ENCODE data around the gene OR2V2.
"Not testable (repeated sequence)": the region's sequence is repeated elsewhere in the genome, so short reads cannot be mapped to it uniquely, and the experiment has no call there.

Gene OR2V2, protein sequence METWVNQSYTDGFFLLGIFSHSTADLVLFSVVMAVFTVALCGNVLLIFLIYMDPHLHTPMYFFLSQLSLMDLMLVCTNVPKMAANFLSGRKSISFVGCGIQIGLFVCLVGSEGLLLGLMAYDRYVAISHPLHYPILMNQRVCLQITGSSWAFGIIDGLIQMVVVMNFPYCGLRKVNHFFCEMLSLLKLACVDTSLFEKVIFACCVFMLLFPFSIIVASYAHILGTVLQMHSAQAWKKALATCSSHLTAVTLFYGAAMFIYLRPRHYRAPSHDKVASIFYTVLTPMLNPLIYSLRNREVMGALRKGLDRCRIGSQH

DNA sequence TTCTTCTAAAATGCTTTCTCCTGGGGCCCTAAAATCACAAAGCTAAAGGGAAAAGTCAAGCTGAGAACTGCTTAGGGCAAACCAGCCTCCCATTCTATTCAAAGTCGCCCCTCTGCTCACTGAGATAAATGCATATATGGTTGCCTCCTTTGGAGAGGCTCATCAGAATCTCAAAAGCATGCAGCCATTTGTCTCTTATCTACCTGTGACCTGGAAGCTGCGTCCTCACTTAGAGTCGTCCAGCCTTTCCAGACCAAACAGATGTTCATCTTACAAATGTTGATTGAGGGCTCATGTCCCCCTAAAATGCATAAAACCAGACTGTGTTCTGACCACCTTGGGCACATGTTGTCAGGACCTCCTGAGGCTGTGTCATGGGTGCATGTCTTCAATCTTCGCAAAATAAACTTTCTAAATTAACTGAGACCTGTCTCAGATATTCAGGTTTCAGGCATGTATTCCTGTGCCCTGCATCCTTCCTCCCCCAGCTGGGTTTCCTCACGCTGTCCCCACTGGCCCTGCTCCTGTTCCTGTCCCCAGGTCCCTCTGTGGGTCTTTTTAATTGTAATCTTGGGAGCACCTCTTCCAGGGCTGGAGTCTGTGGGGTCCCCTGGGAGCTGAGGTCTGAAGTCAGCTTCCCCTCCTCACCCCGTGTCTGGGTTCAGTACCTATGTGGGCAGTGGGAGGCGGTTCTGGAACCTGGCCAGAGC lies at the start of gene OR2V2:
TSS of gene OR2V2 (plus strand) at position 660 of the 710 bp plus-strand sequence. CDS start 7,357 bp downstream, outside the sequence.
- DNase-seq (ENCODE audit: low read depth in 3 of 3): not testable (repeated sequence)

DNA sequence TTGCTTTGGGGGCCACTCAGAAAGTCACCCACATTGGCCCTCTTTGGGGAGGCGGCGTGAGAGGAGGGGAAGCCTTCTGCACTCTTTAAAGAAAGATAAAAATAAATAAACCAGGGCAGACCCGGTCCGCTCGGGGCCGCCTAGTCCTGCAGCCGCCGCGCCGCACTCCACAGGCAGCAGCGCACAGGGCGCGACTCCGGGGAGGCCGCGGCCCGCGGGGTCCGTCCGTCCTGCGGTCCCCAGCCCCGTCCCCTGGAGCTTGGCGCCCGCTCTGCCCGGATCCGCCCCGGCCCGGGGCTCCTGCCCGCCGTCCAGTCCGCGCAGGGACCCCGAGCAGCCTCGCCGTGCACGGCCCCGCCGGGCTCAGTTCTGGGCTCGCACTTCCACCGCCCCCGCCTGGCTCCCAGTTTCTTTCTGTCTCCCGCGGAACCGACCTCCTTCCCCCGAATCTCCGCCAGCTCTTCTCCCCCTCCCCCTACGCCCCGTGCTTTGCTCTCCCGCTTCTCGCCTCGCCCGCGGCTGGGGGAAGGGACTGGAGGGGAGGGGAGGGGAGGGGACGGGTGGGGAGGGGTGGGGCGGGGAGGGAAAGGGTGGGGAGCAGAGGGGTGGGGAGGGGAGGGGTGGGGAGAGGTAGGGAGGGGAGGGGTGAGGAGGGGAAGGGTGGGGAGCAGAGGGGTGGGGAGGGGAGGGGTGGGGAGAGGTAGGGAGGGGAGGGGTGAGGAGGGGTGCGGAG lies 49.5 kb upstream of the OR2V2 start:
- DNase-seq (ENCODE audit: low read depth in 3 of 3): not testable (repeated sequence)

DNA sequence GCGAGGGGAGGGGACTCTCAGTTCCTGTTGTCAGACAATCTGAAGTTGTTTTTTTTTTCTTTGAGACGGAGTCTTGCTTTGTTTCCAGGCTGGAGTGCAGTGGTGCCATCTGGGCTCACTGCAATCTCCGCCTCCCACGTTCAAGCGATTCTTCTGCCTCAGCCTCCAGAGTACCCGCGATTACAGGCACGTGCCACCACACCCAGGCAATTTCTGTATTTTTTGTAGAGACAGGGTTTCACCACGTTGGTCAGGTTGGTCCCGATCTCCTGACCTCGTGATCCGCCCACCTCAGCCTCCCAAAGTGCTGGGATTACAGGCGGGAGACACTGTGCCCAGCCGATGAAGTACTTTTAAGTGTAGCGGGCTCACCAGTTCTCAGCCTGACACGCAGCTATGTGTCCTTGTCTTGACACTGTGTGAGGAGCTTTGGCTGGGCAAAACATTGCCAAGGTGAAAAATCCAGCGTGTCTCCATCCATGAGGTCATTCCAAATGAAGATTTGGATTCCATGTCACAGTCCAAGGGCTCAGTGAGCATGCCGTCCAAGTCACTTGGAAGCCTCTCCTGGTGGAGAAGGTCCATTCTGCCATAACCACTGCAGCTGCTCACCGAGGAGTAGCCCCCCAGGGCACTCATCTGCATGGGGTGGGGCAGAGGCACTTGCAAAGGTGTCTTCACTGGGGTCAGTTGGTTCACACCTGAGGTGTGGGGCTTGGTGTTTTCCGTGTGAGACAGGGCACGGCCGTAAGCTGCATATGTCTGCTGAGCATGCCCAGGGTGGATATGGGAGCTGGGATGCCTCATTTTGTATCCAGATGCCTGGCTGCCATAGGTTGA lies 48.4 kb upstream of the OR2V2 start:
- no peak for DNase-seq (ENCODE audit: low read depth in 3 of 3)

DNA sequence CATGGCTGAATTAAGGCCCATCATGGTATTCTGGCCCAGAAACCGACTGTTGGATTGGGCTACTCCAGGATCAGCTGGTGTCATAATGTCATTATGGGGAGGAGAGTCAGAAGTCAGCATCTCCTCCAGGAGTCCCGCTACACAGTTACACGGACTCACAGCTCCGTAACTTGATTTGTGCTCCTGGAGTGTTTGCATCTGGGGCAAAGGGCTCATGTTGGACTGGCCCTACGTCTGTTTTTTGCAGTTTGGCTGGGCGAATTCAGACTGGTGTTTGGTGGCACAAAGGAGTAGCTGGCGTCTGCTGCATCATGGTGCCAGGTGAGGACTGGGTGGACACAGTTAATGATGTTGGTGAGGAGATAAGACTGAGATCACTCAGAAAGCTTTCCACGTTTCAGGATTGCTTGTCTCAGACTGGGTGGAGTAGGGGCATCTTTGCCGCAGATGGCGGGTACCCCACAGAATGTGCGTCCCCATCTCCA lies 47.7 kb upstream of the OR2V2 start:
- no peak for DNase-seq (ENCODE audit: low read depth in 3 of 3)

DNA sequence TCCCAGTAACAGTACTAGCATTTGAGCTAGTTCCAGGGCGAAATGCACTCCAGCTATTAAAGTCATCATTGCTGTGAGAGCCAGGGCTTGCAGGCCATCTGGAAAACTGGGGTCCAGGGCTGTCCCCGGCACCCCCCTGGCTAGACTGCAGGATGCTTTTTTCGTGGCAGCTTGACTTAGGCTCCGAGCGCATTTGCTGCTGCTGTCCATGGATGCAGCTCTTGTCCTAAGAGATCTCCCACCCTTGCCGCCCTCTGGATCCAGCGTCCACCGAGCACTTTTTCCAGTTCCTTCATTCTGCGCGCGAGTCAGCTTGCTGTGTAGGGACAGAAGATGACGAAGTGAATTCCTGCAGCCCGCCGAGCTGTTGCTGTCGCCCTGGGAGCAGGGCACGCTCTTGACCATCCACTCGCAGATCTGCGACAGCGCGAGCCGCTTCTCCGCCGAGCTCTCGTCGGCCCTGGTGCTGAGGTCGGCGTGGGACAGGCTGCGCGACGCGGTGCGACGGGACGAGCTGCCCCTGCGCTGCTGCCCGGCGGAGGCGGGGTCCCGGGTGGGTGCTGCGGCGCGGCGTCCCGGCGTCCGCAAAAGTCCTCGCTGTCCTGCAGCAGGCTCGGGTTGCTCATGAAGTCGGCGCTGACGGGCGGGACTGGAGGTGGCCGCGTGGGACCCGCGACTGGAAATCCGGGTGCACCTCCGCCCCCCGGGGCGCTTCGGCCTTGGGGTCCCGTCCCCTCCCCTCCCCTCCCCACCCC lies 47.1 kb upstream of the OR2V2 start:
- DNase-seq (ENCODE audit: low read depth in 3 of 3): no peak

DNA sequence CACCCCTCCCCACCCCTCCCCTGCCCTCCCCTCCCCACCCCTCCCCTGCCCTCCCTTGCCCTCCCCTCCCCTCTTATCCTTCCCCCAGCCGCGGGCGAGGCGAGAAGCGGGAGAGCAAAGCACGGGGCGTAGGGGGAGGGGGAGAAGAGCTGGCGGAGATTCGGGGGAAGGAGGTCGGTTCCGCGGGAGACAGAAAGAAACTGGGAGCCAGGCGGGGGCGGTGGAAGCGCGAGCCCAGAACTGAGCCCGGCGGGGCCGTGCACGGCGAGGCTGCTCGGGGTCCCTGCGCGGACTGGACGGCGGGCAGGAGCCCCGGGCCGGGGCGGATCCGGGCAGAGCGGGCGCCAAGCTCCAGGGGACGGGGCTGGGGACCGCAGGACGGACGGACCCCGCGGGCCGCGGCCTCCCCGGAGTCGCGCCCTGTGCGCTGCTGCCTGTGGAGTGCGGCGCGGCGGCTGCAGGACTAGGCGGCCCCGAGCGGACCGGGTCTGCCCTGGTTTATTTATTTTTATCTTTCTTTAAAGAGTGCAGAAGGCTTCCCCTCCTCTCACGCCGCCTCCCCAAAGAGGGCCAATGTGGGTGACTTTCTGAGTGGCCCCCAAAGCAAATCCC lies 46.2 kb upstream of the OR2V2 start:
- not testable (repeated sequence) for DNase-seq (ENCODE audit: low read depth in 3 of 3)

DNA sequence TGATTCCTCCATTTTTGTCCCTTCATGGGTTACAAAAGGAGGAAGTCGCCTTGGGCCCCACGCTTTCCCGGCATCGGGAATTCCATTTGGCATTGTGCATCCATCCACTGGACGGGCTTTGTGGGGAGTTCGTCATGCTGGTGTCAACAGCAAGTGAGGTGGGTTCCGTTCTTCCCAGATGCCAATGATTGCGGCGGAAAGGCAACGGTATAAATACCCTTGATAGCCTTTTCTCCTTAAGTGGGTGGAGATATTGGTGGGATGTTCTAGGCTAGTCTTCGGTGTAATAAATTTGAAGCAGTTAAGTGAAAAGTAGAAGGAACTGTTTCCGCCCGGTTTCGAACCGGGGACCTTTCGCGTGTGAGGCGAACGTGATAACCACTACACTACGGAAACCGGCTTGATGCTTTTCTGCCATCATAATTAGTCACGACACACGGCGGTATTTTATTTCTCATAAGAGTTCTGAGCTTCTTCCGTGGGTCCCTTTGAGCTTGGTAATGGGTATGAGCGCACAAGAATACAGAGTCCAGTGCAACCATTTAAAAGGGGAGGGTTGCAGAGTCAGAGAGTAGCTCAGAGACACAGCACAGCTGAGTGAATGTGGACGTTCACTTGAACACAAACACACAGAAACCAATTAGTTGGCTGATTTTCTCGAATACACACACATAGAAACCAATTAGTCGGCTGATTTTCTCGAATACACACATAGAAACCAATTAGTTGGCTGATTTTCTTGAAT lies 45.3 kb upstream of the OR2V2 start:
- DNase-seq (ENCODE audit: low read depth in 3 of 3): not testable (repeated sequence)

DNA sequence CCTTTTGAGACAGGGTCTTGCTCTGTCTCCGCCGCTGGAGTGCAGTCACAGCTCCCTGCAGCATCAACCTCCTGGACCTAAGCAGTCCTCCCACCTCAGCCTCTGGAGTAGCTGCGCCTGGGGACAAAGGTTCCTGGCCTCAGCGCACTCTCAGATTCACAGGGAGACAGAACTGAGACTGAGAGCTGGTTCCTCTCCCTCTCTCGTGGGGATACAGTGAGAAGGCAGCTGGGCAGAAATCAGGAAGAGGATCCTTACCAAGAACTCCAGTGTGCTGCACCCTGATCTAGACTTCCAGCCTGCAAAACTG lies 43.2 kb upstream of the OR2V2 start:
- not testable (repeated sequence) for DNase-seq (ENCODE audit: low read depth in 3 of 3)

DNA sequence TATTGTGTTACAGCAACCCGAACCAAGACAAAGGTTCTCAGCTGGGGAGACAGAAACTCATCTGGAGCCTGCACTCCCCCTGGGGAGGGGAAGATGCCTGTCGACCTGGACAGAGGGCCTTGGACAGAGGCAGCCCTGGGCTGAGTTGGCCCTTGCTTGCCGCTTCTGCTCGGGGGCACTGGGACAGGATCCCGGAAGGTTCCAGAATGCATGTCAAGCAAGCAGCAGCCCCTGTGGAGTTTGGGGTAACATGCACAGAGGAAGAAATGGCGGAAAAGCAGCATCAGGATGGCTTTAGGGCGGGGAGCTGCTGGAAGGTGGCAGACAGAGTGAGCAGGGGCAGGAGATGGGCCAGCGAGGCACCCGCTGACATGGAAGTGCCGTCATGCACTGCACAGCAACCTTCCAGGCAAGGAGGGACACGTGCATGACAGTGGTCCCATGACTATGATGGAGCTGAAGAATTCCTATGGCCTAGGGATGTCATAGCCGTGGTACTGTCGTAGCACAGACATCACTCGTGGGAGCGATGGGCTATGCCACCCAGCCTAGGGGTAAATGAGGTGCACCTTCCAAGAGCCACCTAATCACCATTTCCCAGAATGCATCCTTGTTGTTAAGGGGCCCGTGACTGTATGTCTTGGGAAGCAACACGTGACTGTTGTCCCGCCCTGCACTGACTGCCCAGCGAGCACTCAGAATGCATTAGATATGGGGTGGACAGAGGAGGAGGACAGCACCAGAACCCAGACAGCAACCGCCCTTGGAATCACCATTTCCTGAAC lies 42.6 kb upstream of the OR2V2 start:
- not testable (repeated sequence) for DNase-seq (ENCODE audit: low read depth in 3 of 3)

DNA sequence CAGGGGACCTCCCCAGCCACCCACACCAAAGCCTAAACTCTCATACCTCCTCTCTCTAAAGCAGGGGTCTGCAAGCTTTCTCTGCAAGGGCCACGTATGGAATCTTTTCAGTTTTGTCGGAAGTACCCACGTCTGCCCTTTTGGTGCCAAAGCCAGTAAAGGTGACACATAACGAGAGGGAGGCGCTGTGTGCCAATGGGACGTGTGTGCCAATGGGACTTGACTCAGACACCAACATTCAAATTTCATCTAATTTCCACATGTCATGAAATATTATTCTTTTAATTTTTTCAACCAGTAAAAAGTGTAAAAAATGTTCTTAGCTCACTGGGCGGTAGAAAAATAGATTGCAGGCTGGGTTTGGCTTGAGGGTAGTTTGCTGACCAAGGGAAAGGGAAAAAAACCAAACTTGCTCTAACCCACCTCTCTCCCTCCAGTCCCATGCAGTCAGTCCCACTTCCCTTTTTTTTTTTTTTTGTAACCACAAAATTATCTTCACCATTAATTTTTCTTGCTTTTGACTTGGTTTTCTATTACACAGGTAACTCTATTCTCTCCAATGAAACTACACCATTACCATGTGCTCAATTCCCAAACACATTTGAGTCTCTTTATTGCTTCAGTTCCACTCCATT lies 41.9 kb upstream of the OR2V2 start:
- no peak for DNase-seq (ENCODE audit: low read depth in 3 of 3)

DNA sequence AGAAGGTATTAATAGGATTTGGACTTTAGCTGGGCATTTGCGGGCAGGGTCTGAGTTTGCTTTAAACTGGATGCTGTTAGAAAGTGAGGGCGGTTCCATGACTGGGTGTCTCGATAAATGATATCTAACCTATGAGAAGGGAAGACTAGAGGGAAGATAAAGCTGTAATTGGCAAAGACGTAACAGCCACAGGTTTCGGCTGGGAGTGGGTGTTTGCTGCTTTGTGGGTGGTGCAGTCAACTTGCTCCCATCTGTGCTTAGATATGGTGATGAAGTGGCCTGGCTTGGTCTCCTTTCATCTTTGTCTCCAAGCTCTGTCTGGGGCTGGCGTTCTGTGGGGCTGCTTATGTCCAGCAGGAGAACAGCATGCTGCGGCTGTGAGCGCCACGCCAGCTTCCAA lies 39.7 kb upstream of the OR2V2 start:
- no peak for DNase-seq (ENCODE audit: low read depth in 3 of 3)

DNA sequence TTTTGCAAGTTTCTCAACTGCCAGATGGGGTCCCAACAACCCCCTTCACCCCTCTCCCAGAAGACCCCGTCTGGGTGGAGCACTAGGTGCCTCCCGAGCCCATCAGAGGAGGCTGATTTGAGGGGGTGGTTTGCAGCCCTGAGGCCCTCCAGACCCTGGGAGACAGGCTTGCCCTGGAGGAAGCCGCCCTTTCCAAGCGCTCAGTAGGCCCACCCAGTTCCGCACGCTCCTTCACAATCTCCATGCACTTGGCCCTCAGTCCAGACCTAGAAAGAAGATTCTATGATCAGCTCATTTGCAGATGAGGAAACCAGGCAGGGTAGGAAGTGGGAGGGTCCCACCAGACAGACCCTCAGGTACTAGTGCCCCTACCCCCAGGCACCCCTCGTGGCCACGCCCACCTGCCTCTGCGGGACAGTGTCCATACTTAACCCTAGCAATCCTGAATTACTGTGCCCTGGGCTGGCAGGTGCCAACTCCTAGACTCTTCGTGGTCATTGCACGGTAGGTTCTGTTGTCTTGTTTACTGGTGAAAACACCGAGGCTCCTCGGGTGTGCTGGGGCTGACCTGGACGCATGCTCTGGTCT lies 38.7 kb upstream of the OR2V2 start:
- DNase-seq (ENCODE audit: low read depth in 3 of 3): no peak

DNA sequence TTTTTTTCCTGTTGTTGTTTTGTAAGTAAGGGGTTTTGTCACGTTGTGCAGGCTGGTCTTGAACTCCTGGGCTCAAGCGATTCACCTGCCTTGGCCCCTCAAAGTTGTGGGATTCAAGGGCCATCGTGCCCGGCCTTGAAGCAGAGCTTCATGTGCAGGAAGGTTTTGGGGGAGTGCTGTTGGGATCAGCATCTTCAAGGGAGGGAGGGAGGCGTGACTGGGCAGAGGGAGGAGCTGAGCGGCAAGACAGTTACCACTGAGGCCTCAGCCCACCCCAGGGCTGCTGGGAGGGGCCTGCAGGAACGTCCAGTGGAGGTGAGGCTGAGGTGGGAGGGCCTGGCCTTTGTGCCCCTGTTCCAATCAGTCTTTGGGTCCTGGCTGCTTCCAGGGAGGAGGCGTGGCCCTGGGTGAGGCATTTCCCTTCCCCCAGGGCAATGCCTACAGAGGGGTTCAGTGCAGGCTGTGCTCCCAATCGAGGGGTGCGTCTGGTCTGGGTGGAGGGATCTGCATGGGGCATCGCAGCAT lies 37.8 kb upstream of the OR2V2 start:
- no peak for DNase-seq (ENCODE audit: low read depth in 3 of 3)

DNA sequence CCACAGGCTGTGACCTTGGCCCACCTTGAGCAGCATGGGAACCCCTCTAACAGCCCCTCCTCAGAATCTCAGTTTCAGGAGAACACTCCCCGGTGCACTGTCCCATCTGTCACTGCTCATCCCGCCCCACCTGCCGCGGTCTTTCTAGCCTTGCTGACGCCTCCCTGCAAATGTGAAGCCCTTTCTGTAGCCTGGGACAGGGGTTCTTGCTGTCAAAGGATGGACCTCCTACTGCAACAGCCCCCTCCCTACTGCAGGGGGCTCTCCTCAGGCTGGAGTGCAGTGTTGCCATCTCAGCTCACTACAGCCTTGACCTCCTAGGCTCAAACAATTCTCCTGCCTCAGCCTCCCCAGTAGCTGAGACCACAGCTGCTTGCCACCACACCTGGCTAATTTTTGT lies 36.4 kb upstream of the OR2V2 start:
- DNase-seq (ENCODE audit: low read depth in 3 of 3): no peak

DNA sequence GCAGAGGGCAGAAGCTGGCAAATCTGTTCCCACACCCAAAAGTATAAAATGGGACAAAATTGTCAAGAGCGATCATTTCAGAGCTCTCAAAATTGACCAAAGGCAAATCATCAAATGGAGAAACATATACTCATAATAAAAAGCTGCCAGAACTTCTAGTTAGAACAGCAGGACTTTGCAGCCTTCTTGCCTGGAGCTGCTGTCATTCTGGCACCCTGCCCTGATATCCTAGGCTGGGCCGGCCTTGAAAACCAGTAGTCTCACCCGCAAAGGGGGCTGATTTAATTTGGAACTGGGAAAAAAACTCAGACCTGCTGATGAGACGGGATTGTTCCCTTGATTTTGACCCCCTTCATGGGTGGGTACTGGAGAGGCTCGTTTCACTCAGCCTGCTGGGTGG lies 34.9 kb upstream of the OR2V2 start:
- DNase-seq (ENCODE audit: low read depth in 3 of 3): no peak

DNA sequence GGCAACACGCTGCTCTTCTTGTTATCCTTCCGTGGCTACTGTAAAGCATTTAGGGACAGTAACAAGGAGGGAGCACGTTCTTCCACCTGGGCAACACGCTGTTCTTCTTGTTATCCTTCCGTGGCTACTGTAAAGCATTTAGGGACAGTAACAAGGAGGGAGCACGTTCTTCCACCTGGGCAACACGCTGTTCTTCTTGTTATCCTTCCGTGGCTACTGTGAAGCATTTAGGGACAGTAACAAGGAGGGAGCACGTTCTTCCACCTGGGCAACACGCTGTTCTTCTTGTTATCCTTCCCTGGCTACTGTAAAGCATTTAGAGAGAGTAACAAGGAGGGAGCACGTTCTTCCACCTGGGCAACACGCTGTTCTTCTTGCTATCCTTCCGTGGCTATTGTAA lies 33.8 kb upstream of the OR2V2 start:
- not testable (repeated sequence) for DNase-seq (ENCODE audit: low read depth in 3 of 3)

DNA sequence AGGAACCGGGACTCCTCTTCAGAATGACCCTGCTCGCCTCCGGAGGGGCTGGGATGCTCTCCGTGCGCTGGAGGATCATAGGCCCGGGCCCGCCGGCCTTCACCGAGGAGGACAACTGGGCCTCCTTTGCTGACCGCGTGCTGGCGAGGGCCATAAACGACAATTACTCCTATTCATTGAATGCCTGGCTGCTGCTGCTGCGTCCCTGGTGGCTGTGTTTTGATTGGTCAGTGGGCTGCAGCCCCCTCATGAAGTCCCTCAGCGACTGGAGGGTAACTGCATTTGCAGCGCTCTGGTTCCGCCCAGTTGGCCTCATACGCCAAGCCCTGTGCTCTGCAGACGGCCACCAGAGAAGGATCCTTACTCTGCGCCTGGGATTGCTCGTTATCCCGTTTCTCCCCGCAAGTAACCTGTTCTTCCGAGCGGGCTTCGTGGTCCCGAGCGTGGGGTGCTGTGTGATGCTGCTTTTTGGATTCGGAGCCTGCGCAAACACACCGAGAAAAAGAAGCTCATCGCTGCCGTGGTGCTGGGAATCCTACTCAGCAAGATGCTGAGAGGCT lies 33.0 kb upstream of the OR2V2 start:
- no peak for DNase-seq (ENCODE audit: low read depth in 3 of 3)
